Neural cell (in vitro differentiated cells): Measurements from ENCODE around the gene PPP1R12A. TPM values are rescaled to one million over a fixed set of nuclear protein-coding genes. Genes with fewer than 3 reads are reported as not detected.

Source experiments
- H2AFZ ChIP-seq: fragments of 200-600, 300-800 bp; sonication (generic), shearing (Covaris generic); 2 replicates; pipeline ENCODE4 v1.6.0; 2014; ENCODE audit warnings: low read depth, mild to moderate bottlenecking, antibody characterized with exemption, low read length, moderate library complexity
- H3F3A ChIP-seq: fragments of 200-600 bp; shearing (Covaris generic); 2 replicates; pipeline ENCODE4 v1.6.1; 2016; ENCODE audit warnings: mild to moderate bottlenecking, moderate library complexity, mixed read lengths, antibody characterized with exemption, low read length; ENCODE audit not compliant: insufficient read depth, poor library complexity, severe bottlenecking
- H3K27ac ChIP-seq: fragments of 200-600, 300-800 bp; sonication (generic), shearing (Covaris generic); 2 replicates; pipeline ENCODE4 v1.5.1; 2014; ENCODE audit warnings: mild to moderate bottlenecking, low read length, moderate library complexity
- H3K27me3 ChIP-seq: fragments of 300-800, 200-600 bp; sonication (generic), shearing (Covaris generic); 2 replicates; pipeline ENCODE4 v1.6.0; 2014; ENCODE audit warnings: mild to moderate bottlenecking, low read depth, low read length, moderate library complexity; ENCODE audit not compliant: insufficient read depth
- H3K36me3 ChIP-seq: fragments of 300-800, 200-600 bp; sonication (generic), shearing (Covaris generic); 2 replicates; pipeline ENCODE4 v1.5.1; 2014; ENCODE audit warnings: mild to moderate bottlenecking, antibody characterized with exemption, low read length, moderate library complexity; ENCODE audit not compliant: insufficient read depth
- H3K4me2 ChIP-seq: fragments of 300-800, 200-600 bp; sonication (generic), shearing (Covaris generic); 2 replicates; pipeline ENCODE4 v1.6.0; 2014; ENCODE audit warnings: mild to moderate bottlenecking, low read length
- H3K4me3 ChIP-seq: fragments of 300-800, 200-600 bp; sonication (generic), shearing (Covaris generic); 2 replicates; pipeline ENCODE4 v1.5.1; 2014; ENCODE audit warnings: mild to moderate bottlenecking, low read length, moderate library complexity
- H3K79me2 ChIP-seq: fragments of 200-600 bp; shearing (Covaris generic); replicated peaks from 2 replicates; pipeline ENCODE4 v1.6.0; 2014; ENCODE audit warnings: mild to moderate bottlenecking, low read length, moderate library complexity; ENCODE audit not compliant: insufficient read depth
- H3K9ac ChIP-seq: fragments of 300-800, 200-600 bp; sonication (generic), shearing (Covaris generic); 2 replicates; pipeline ENCODE4 v1.6.1; 2016; ENCODE audit warnings: mild to moderate bottlenecking, low read length, mixed read lengths
- H3K9me2 ChIP-seq: fragments of 200-600 bp; shearing (Covaris generic); 2 replicates; pipeline ENCODE4 v1.6.1; 2016; ENCODE audit warnings: mild to moderate bottlenecking, low read length, mixed read lengths; ENCODE audit not compliant: insufficient read depth
- H3K9me3 ChIP-seq: fragments of 200-600, 300-800 bp; sonication (generic), shearing (Covaris generic); 2 replicates; pipeline ENCODE4 v1.6.1; 2016; ENCODE audit warnings: mild to moderate bottlenecking, mixed run types, low read length, moderate library complexity, mixed read lengths
- H4K20me1 ChIP-seq: fragments of 200-600 bp; shearing (Covaris generic); 2 replicates; pipeline ENCODE4 v1.6.1; 2016; ENCODE audit warnings: mild to moderate bottlenecking, mixed run types; ENCODE audit not compliant: insufficient read depth
- CTCF ChIP-seq: fragments of 450-650 bp; IDR thresholded peaks from 2 replicates; pipeline ENCODE4 v1.5.1; 2014; ENCODE audit warnings: antibody characterized with exemption, mild to moderate bottlenecking, moderate library complexity; ENCODE audit not compliant: poor library complexity, severe bottlenecking
- EP300 ChIP-seq: fragments of 450-650 bp; conservative IDR thresholded peaks from 2 replicates; pipeline ENCODE4 v1.6.1; 2014; ENCODE audit warnings: antibody characterized with exemption, mild to moderate bottlenecking, moderate library complexity; ENCODE audit not compliant: poor library complexity, severe bottlenecking
- EZH2 ChIP-seq: fragments of 200-600, 300-800 bp; shearing (Covaris generic), sonication (generic); IDR thresholded peaks from 2 replicates; pipeline ENCODE4 v1.6.1; 2014; ENCODE audit warnings: antibody characterized with exemption, low read length, borderline replicate concordance, mild to moderate bottlenecking; ENCODE audit not compliant: insufficient read depth, poor library complexity, severe bottlenecking
- MXI1 ChIP-seq: fragments of 450-650 bp; conservative IDR thresholded peaks from 2 replicates; pipeline ENCODE4 v1.6.1; 2014; ENCODE audit warnings: antibody characterized with exemption, mild to moderate bottlenecking; ENCODE audit not compliant: poor library complexity, severe bottlenecking
- POLR2AphosphoS5 ChIP-seq: IDR thresholded peaks from 2 replicates; pipeline ENCODE4 v1.6.1; 2012
- RAD21 ChIP-seq: fragments of 450-650 bp; conservative IDR thresholded peaks from 2 replicates; pipeline ENCODE4 v1.6.1; 2014; ENCODE audit warnings: antibody characterized with exemption, mild to moderate bottlenecking, moderate library complexity
- REST ChIP-seq: IDR thresholded peaks from 2 replicates; pipeline ENCODE4 v1.6.1; 2012; ENCODE audit warnings: borderline replicate concordance
- SMC3 ChIP-seq: fragments of 450-650 bp; conservative IDR thresholded peaks from 2 replicates; pipeline ENCODE4 v1.6.1; 2014; ENCODE audit warnings: antibody characterized with exemption, mild to moderate bottlenecking, moderate library complexity; ENCODE audit not compliant: poor library complexity
- TAF1 ChIP-seq: IDR thresholded peaks from 2 replicates; pipeline ENCODE4 v1.6.1; 2012; ENCODE audit warnings: low read depth
- polyA plus RNA-seq: library from polyadenylated mRNA; depleted of rRNA; stranded (reverse); fragments of >200 nt; gene quantifications from 2 replicates; pipeline ENCODE4 v1.2.3, GENCODE V29; 2014

The PPP1R12A gene
- polyA plus RNA-seq, 1 donor from 2014 or later: 68.2 TPM

- H3K36me3 ChIP-seq: no peaks in the 10 kb centered on the region
- no peak overlapping the region for H3K4me3 ChIP-seq
- H3K27ac ChIP-seq: no peak overlapping the region
- H2AFZ ChIP-seq: no peak overlapping the region
- H4K20me1 ChIP-seq: no peaks in the 10 kb centered on the region
- H3K79me2 ChIP-seq: no peaks in the 10 kb centered on the region
- no peaks in the 10 kb centered on the region for H3K9me2 ChIP-seq
- no peaks in the 10 kb centered on the region for H3F3A ChIP-seq
- no peak overlapping the region for H3K9ac ChIP-seq
- TF ChIP-seq SMC3: no peak
- no peak for TF ChIP-seq EZH2
- TF ChIP-seq MXI1: no peak
- no peak for TF ChIP-seq CTCF
- no peak for TF ChIP-seq EP300
- TF ChIP-seq REST: no peak
- TF ChIP-seq POLR2AphosphoS5: no peak
- no peak for TF ChIP-seq TAF1
- TF ChIP-seq RAD21: no peak
- no peaks in the 10 kb centered on the region for H3K9me3 ChIP-seq
- no peaks in the 10 kb centered on the region for H3K27me3 ChIP-seq
- no peak overlapping the region for H3K4me2 ChIP-seq
Measured at GRCh38 chr12:79954037-79954610, 19.2 kb upstream of the PPP1R12A start.

GRCh38 chr12:79949098-79949497 lies 14.2 kb upstream of the PPP1R12A start:
- Histone ChIP-seq H4K20me1 (no peaks in the 10 kb centered on the region), H3K4me3 (no peak overlapping the region), H3K9me3 (no peaks in the 10 kb centered on the region), H3K9me2 (no peaks in the 10 kb centered on the region), H3K27ac (no peak overlapping the region), H2AFZ (no peak overlapping the region), H3K79me2 (no peaks in the 10 kb centered on the region), H3K9ac (no peak overlapping the region), H3K36me3 (no peaks in the 10 kb centered on the region), H3K4me2 (no peak overlapping the region), H3F3A (no peaks in the 10 kb centered on the region), H3K27me3 (no peaks in the 10 kb centered on the region)
- TF ChIP-seq MXI1 (no peak), TAF1 (no peak), SMC3 (no peak), POLR2AphosphoS5 (no peak), CTCF (no peak), EZH2 (no peak), REST (no peak), RAD21 (no peak), EP300 (no peak)
